Activated CD8-positive, alpha-beta memory T cell treated with anti-CD3 and anti-CD28 coated beads for 36 hours (primary cell): ENCODE data around the gene KCND2. TPM values are rescaled to one million over a fixed set of nuclear protein-coding genes. Genes with fewer than 3 reads are reported as not detected.

ENCODE experiments used
- CTCF ChIA-PET: fragments of 350-600 bp; sonication (Branson Sonifier 250); formaldehyde crosslinking; loops from one replicate; lab custom pipeline; 2021; ENCODE audit warnings: antibody characterized with exemption; lab: Charles Lee
- POLR2A ChIA-PET: fragments of 350-600 bp; sonication (Branson Sonifier 250); formaldehyde crosslinking; loops from one replicate; lab custom pipeline; 2021; ENCODE audit warnings: antibody characterized with exemption; lab: Charles Lee
- total RNA-seq, 2 experiments: library from RNA; stranded (reverse); gene quantifications; one replicate each; pipeline ENCODE4 v1.2.3, GENCODE V29; 2021

The KCND2 gene
- total RNA-seq, 2 experiments from 2014 or later = not detected

GRCh38 chr7:120467676-120468075, 194.7 kb downstream of the KCND2 start:
- ChIA-PET POLR2A (no interaction called here), CTCF (no interaction called here)

GRCh38 chr7:120468611-120469010, 195.6 kb downstream of the KCND2 start:
- ChIA-PET POLR2A (no interaction called here), CTCF (no interaction called here)

GRCh38 chr7:120472892-120473291, 199.9 kb downstream of the KCND2 start:
- POLR2A ChIA-PET = no interaction called here

GRCh38 chr7:120473352-120473751, 200.4 kb downstream of the KCND2 start:
- ChIA-PET CTCF (no interaction called here), POLR2A (no interaction called here)

More at GRCh38 chr7:120472892-120473291, 199.9 kb downstream of the KCND2 start:
- CTCF ChIA-PET = no interaction called here

- CTCF ChIA-PET = no interaction called here
- POLR2A ChIA-PET = no interaction called here
Measured at GRCh38 chr7:120475994-120476393, 203.0 kb downstream of the KCND2 start.

GRCh38 chr7:120480472-120480871, 207.5 kb downstream of the KCND2 start:
- ChIA-PET CTCF (no interaction called here), POLR2A (no interaction called here)

- ChIA-PET POLR2A (no interaction called here), CTCF (no interaction called here)
Measured at GRCh38 chr7:120480930-120481329, 208.0 kb downstream of the KCND2 start.

- ChIA-PET POLR2A (no interaction called here), CTCF (no interaction called here)
Measured at GRCh38 chr7:120486164-120486563, 213.2 kb downstream of the KCND2 start.

GRCh38 chr7:120502132-120502531, 229.2 kb downstream of the KCND2 start:
- ChIA-PET POLR2A (no interaction called here), CTCF (no interaction called here)

- ChIA-PET POLR2A (no interaction called here), CTCF (no interaction called here)
Measured at GRCh38 chr7:120502825-120503224, 229.8 kb downstream of the KCND2 start.

GRCh38 chr7:120504386-120504785, 231.4 kb downstream of the KCND2 start:
- POLR2A ChIA-PET = no interaction called here
- CTCF ChIA-PET = no interaction called here

GRCh38 chr7:120505770-120506169, 232.8 kb downstream of the KCND2 start:
- CTCF ChIA-PET = no interaction called here

GRCh38 chr7:120512701-120513100, 239.7 kb downstream of the KCND2 start:
- ChIA-PET POLR2A (no interaction called here), CTCF (no interaction called here)

More at GRCh38 chr7:120505770-120506169, 232.8 kb downstream of the KCND2 start:
- POLR2A ChIA-PET = no interaction called here

- ChIA-PET POLR2A (no interaction called here), CTCF (no interaction called here)
Measured at GRCh38 chr7:120519224-120519623, 246.2 kb downstream of the KCND2 start.

- ChIA-PET POLR2A (no interaction called here), CTCF (no interaction called here)
Measured at GRCh38 chr7:120521761-120522737, 249.1 kb downstream of the KCND2 start.

- POLR2A ChIA-PET = no interaction called here
- CTCF ChIA-PET = no interaction called here
Measured at GRCh38 chr7:120523985-120524384, 251.0 kb downstream of the KCND2 start.

- CTCF ChIA-PET = no interaction called here
- POLR2A ChIA-PET = no interaction called here
Measured at GRCh38 chr7:120526902-120527509, 254.0 kb downstream of the KCND2 start.

GRCh38 chr7:120529736-120530135, 256.8 kb downstream of the KCND2 start:
- POLR2A ChIA-PET = no interaction called here
- CTCF ChIA-PET = no interaction called here

GRCh38 chr7:120538335-120538734, 265.4 kb downstream of the KCND2 start:
- ChIA-PET POLR2A (no interaction called here), CTCF (no interaction called here)

- POLR2A ChIA-PET = no interaction called here
- CTCF ChIA-PET = no interaction called here
Measured at GRCh38 chr7:120539321-120539720, 266.3 kb downstream of the KCND2 start.

GRCh38 chr7:120547605-120548004, 274.6 kb downstream of the KCND2 start:
- ChIA-PET POLR2A (no interaction called here), CTCF (no interaction called here)
